Muscle layer of duodenum (tissue), 2 donors: ENCODE results near the gene PTPRG.
"Not testable (repeated sequence)": the region's sequence is repeated elsewhere in the genome, so short reads cannot be mapped to it uniquely, and the experiment has no call there.

Source experiments
- H3K27ac ChIP-seq: one replicate; pipeline ENCODE4 v1.7.0; 2013; ENCODE audit warnings: mild to moderate bottlenecking, low read length
- H3K27me3 ChIP-seq: one replicate; pipeline ENCODE4 v1.7.0; 2013; ENCODE audit warnings: low read depth, mild to moderate bottlenecking, control low read depth, low read length
- H3K36me3 ChIP-seq, 2 donors: one replicate each; pipeline ENCODE4 v1.7.0; 2013; ENCODE audit warnings: low read length in 2 of 2, control low read depth in 1 of 2, mild to moderate bottlenecking in 1 of 2; ENCODE audit not compliant: insufficient read depth in 2 of 2, control insufficient read depth in 1 of 2
- H3K4me1 ChIP-seq, 2 donors: one replicate each; pipeline ENCODE4 v1.7.0; 2013; ENCODE audit warnings: low read length in 2 of 2, mild to moderate bottlenecking in 2 of 2, control low read depth in 1 of 2, moderate library complexity in 1 of 2; ENCODE audit not compliant: insufficient read depth in 2 of 2, control insufficient read depth in 1 of 2
- H3K4me3 ChIP-seq, 2 donors: one replicate each; pipeline ENCODE4 v1.7.0; 2013; ENCODE audit warnings: low read length in 2 of 2, low read depth in 1 of 2, mild to moderate bottlenecking in 1 of 2
- H3K9me3 ChIP-seq, 2 donors: one replicate each; pipeline ENCODE4 v1.7.0; 2013; ENCODE audit warnings: low read length in 2 of 2, control low read depth in 1 of 2, mild to moderate bottlenecking in 1 of 2; ENCODE audit not compliant: control insufficient read depth in 1 of 2
- donor health status: healthy.

Gene PTPRG

DNA sequence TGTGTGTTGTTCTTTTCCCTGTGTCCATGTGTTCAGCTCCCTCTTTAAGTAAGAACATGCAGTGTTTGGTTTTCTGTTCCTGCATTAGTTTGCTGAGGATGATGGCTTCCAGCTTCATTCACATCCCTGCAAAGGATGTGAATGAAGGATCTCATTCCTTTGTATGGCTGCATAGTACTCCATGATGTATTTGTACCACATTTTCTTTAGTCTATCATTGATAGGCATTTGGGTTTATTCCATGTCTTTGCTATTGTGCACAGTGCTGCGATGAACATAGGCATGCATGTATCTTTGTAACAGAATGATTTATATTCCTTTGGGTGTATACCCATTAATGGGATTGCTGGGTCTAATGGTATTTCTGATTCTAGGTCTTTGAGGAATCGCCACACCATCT is 199.4 kb downstream of the PTPRG start:
- not testable (repeated sequence) for H3K36me3 ChIP-seq, H3K27ac ChIP-seq, H3K4me1 ChIP-seq, H3K9me3 ChIP-seq, H3K4me3 ChIP-seq, H3K27me3 ChIP-seq

DNA sequence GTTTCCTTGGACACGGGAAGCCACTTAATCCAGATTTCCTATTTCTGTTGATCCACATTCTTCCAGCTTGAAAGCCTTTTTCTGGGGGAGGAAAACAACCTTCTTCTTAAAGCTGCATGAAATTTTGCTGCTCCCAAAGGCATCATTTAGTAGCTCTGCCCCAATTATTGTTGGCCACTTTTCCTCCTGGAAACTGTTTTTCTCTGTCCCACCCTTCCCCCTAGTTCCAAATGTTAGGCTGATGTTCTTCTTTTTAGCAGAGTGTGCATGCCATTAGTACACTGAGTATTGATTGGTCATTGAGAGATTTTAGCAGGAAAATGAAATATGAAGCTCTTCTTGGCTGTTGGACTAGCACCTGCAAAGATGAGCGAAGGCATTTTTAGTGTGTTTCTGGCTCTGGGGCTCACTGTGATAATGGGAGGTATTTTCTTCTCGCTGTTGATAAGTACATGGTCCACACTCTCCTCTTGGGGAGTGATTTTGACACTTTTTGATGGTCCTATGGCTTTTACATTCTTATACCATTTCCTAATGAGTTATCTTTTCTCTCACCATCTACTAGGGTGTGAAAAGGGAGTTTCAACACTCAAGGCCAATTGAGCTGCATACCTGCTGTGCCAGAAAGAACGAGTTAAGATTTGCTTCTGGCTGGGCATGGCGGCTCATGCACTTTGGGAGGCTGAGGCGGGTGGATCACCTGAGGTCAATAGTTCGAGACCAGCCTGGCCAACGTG is 200.5 kb downstream of the PTPRG start:
- Histone ChIP-seq H3K36me3 (no peaks in the 10 kb centered on the region), H3K27me3 (no peaks in the 10 kb centered on the region), H3K4me3 (no peak overlapping the region), H3K27ac (no peak overlapping the region), H3K4me1 (no peaks in the 10 kb centered on the region), H3K9me3 (no peaks in the 10 kb centered on the region)

DNA sequence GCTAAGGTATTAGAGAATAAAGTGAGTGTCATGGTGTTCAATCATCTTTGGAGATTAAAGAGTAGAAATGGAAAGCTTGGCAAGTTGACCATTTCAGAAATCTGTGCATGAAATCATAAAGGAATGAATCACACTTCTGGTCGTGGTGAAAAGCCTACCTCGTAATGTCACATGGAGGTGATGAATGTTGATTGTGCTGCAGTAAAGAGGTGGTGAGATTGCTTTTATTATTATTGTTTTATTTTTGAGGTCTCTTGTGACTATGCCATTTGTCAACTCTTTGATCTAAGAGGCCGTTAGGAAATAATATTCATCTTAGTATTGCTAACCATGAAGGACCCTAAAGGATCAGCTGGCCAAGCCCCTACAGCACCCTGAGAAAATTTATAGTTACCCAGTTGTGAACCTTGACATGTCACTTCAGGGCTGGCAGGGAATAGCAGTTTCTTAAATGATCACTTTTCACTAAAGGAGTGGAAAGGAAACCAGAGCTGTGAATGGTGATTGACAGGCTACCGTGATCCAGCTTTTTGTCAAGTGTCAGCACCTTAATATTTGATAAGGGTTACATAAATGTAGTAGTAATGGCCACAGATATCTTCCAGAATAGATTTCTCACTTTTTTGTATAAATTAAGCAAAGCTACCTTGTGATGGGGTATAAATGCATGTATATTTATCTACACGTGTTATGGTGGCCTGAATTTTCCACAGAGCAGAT is 203.9 kb downstream of the PTPRG start:
- Histone ChIP-seq H3K4me1 (no peaks in the 10 kb centered on the region), H3K4me3 (no peak overlapping the region), H3K36me3 (no peaks in the 10 kb centered on the region), H3K27me3 (no peaks in the 10 kb centered on the region), H3K9me3 (no peaks in the 10 kb centered on the region), H3K27ac (no peak overlapping the region)

DNA sequence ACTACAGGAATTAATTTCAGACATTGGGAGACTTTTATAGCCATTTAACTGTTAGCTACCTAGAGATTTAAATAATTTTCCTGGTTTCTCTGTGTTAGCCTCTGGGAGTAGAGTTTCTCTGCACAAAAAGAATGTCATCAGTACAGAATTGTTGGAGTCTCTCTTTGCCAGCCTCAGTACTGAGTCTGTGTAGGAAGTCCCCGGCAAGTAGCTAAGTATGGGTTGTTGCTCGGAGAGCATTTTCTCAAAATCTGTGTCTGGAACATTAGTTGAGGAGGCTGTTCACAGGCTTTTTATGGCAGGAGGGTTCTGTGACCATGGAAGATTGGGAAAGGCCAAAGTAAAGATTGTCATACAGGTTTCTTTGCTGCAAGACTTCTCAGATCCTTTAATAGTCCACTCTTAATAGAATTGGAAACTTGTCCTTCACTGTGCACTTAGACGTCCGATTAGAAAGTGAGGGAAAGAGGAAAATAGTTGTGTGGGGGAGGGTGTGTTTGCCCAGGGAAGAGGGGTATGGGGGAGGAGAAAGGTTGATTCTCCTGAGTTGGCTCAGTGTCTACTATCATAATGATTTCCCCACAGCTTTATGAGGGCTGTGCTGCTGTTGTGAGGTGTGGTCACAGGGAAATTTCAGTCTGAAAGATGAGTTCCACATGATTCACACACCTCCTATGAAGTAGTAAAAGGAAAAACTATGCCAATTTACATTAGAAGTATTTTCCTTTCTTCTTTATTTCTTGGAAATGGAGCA is 207.1 kb downstream of the PTPRG start:
- no peaks in the 10 kb centered on the region for H3K27me3 ChIP-seq
- H3K9me3 ChIP-seq = no peaks in the 10 kb centered on the region
- no peak overlapping the region for H3K4me3 ChIP-seq
- H3K36me3 ChIP-seq = no peaks in the 10 kb centered on the region
- no peaks in the 10 kb centered on the region for H3K4me1 ChIP-seq
- no peak overlapping the region for H3K27ac ChIP-seq

- Histone ChIP-seq H3K27me3 (no peaks in the 10 kb centered on the region), H3K9me3 (no peaks in the 10 kb centered on the region), H3K4me3 (no peak overlapping the region), H3K27ac (no peak overlapping the region), H3K36me3 (no peaks in the 10 kb centered on the region), H3K4me1 (peaks cover 0 to 7% of the 10 kb centered on the region in 2 donors)
Measured at GRCh38 chr3:61769266-61769990, 208.1 kb downstream of the PTPRG start.

GRCh38 chr3:61771976-61772375 is 210.6 kb downstream of the PTPRG start:
- H3K4me3 ChIP-seq = no peak overlapping the region
- no peaks in the 10 kb centered on the region for H3K9me3 ChIP-seq
- no peaks in the 10 kb centered on the region for H3K36me3 ChIP-seq
- peaks cover 4 to 10% of the 10 kb centered on the region in 2 donors for H3K4me1 ChIP-seq
- H3K27ac ChIP-seq = no peak overlapping the region
- no peaks in the 10 kb centered on the region for H3K27me3 ChIP-seq

DNA sequence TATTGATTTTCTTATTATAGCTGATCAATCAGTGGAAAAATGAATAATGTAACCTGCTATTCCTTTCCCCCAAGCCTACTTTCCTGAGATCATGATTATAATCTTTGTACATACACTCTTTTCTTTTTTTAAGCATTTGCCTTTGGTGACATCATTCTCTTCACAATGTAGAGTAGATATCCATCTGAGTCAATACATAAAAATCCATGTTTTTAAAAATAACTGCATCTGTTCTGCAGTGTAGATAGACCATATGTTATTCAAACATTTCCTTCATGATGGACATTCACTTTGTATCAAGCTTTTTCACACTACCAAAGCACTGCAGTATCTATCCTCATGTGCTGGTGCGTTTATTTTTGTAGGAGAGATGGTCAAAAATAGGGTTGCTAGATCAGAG is 211.1 kb downstream of the PTPRG start:
- Histone ChIP-seq H3K9me3 (no peaks in the 10 kb centered on the region), H3K27me3 (no peaks in the 10 kb centered on the region), H3K4me3 (no peak overlapping the region), H3K27ac (no peak overlapping the region), H3K4me1 (peaks cover 4 to 10% of the 10 kb centered on the region in 2 donors), H3K36me3 (no peaks in the 10 kb centered on the region)

- no peak overlapping the region for H3K4me3 ChIP-seq
- H3K27me3 ChIP-seq = no peaks in the 10 kb centered on the region
- H3K4me1 ChIP-seq = peaks cover 4 to 10% of the 10 kb centered on the region in 2 donors
- H3K9me3 ChIP-seq = no peaks in the 10 kb centered on the region
- no peak overlapping the region for H3K27ac ChIP-seq
- no peaks in the 10 kb centered on the region for H3K36me3 ChIP-seq
Measured at GRCh38 chr3:61774279-61774890, 213.0 kb downstream of the PTPRG start.

DNA sequence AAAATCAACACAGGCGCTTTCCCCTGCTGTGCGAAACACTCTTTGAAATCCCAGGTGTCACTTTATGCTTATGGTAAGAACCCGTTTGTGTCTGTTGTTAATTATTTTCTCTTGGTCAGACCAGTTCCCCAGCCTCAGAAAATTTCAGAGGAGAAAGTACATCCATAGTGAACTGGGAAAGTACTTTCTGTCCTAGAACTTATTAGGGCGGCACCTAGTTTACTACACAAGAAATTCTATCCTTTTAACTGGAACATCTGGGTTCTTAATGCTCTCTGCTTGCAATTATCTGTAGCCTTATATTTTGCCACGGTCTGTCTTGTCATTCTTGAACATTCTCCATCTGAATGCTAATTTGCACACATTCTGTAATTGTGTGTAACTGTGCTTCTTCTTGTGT is 215.0 kb downstream of the PTPRG start:
- no peak overlapping the region for H3K27ac ChIP-seq
- H3K9me3 ChIP-seq = no peaks in the 10 kb centered on the region

GRCh38 chr3:61777483-61777882 is 216.1 kb downstream of the PTPRG start:
- peaks cover 4 to 10% of the 10 kb centered on the region in 2 donors for H3K4me1 ChIP-seq
- H3K27me3 ChIP-seq = no peaks in the 10 kb centered on the region
- H3K4me3 ChIP-seq = no peak overlapping the region
- no peaks in the 10 kb centered on the region for H3K9me3 ChIP-seq
- no peaks in the 10 kb centered on the region for H3K36me3 ChIP-seq
- H3K27ac ChIP-seq = no peak overlapping the region

More for the DNA sequence above, 215.0 kb downstream of the PTPRG start:
- Histone ChIP-seq H3K27me3 (no peaks in the 10 kb centered on the region), H3K4me3 (no peak overlapping the region), H3K36me3 (no peaks in the 10 kb centered on the region), H3K4me1 (peaks cover 4 to 10% of the 10 kb centered on the region in 2 donors)
